ENCODE data around the gene SAMD11. TPM values are rescaled to one million over a fixed set of nuclear protein-coding genes. Genes with fewer than 3 reads are reported as not detected.

Gene SAMD11
- total and polyA plus RNA-seq, 4 donors: 0.51 to 4.1 (median 1.3) TPM

DNA sequence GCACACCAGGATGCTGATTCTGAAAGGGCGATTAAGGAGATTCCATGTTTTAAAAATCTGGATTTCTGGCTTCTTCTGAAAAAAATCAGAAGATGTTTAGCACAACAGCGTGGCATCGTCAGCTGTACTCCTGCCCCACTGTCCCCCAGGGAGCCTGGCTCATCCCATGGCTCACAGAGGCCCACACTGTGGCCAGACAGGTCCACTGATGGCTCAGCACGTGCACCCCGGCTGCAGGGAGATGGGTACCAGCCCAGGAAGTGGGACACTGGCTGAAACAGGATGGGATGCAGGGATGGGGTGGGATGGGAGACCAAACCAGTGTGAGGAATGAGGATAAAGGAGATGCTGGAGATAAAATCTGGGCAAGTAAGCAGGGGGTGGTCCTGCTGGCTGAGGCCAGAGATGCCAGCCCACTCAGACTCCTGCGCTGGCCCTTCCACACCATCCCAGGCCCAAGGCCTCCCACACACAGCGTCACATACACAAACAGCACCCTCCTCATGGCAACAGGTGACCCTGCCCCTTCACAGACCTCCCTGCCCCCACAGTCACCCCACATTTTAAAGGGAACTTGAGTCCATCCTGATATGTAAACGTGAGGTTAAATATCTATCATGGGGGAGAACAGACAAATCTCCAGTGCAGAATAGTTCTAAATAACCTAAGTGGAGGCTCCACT, 23.9 kb upstream of the SAMD11 start:
- Histone ChIP-seq H3K36me3 (ENCODE audit: control insufficient read depth in 4 of 4, insufficient read depth in 3 of 4, low read depth in 1 of 4, low read length in 3 of 4) (no peaks in the 10 kb centered on the region), H3K9me3 (ENCODE audit: control insufficient read depth in 4 of 4, low read length in 3 of 4) (no peaks in the 10 kb centered on the region), H3K4me3 (ENCODE audit: low read depth in 1 of 3, low read length in 3 of 3) (no peak overlapping the region), H3K4me1 (ENCODE audit: control insufficient read depth in 4 of 4, insufficient read depth in 4 of 4, low read length in 3 of 4) (peaks cover 0 to 2% (median 0%) of the 10 kb centered on the region in 4 donors), H3K27ac (ENCODE audit: low read depth in 1 of 2, low read length in 2 of 2) (no peak overlapping the region), H3K27me3 (ENCODE audit: control insufficient read depth in 4 of 4, insufficient read depth in 4 of 4, low read length in 3 of 4) (peaks cover 0 to 3% (median 0%) of the 10 kb centered on the region in 4 donors), H3K9ac (ENCODE audit: low read depth in 1 of 2, low read length in 2 of 2) (no peak overlapping the region)
- DNase-seq (ENCODE audit: low spot score): no peak
- no peak for TF ChIP-seq HNF4A (conservative IDR thresholded peaks at IDR 0.05)
- TF ChIP-seq, protein P1, sequence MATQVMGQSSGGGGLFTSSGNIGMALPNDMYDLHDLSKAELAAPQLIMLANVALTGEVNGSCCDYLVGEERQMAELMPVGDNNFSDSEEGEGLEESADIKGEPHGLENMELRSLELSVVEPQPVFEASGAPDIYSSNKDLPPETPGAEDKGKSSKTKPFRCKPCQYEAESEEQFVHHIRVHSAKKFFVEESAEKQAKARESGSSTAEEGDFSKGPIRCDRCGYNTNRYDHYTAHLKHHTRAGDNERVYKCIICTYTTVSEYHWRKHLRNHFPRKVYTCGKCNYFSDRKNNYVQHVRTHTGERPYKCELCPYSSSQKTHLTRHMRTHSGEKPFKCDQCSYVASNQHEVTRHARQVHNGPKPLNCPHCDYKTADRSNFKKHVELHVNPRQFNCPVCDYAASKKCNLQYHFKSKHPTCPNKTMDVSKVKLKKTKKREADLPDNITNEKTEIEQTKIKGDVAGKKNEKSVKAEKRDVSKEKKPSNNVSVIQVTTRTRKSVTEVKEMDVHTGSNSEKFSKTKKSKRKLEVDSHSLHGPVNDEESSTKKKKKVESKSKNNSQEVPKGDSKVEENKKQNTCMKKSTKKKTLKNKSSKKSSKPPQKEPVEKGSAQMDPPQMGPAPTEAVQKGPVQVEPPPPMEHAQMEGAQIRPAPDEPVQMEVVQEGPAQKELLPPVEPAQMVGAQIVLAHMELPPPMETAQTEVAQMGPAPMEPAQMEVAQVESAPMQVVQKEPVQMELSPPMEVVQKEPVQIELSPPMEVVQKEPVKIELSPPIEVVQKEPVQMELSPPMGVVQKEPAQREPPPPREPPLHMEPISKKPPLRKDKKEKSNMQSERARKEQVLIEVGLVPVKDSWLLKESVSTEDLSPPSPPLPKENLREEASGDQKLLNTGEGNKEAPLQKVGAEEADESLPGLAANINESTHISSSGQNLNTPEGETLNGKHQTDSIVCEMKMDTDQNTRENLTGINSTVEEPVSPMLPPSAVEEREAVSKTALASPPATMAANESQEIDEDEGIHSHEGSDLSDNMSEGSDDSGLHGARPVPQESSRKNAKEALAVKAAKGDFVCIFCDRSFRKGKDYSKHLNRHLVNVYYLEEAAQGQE (IDR thresholded peaks at IDR 0.05): no peak
- TF ChIP-seq NR2F2 (IDR thresholded peaks at IDR 0.05): no peak
- WGBS: 83% methylated on average over 8 of the region's 8 CpGs

DNA sequence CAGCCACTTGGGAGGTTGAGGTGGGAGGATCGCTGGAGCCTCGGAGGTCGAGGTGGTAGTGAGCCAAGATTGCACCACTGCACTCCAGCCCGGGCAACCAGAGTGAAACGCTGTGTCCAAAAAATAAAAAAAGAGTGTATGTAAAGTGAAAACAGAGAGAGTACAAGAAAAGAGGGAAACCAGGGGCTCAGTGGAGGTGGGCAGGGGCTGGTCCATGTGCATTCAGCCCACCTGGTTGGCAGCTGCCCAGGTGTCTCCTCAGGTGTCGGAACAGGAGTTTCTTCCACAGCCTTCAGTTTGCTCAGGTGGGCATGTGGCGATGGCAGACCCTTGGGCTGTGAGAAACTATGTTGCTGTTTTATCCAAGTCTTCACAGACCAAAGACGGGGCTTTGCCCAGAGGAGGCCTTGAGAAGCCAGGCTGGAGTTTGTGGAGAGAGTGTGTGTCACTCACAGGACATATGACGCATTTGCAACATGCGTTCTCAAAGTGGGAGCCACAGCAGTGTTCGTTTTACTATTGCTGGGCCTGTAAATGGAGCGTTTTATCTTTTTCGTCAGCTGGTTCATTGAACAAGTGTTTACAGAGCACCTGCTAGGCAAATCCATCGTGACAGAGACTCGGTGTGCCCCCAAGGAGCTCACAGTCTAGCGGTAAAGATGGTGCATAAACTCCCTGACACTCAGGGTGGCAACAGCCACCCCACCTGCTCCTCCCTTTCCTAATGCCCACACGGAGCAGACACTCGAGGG, 22.4 kb upstream of the SAMD11 start:
- WGBS: 79% methylated on average over 18 of the region's 18 CpGs
- no peak for DNase-seq (ENCODE audit: low spot score)

More for the DNA sequence above, 22.4 kb upstream of the SAMD11 start:
- Histone ChIP-seq H3K9ac (ENCODE audit: low read depth in 1 of 2, low read length in 2 of 2) (no peak overlapping the region), H3K27me3 (ENCODE audit: control insufficient read depth in 4 of 4, insufficient read depth in 4 of 4, low read length in 3 of 4) (peaks cover 0 to 3% (median 0%) of the 10 kb centered on the region in 4 donors), H3K4me1 (ENCODE audit: control insufficient read depth in 4 of 4, insufficient read depth in 4 of 4, low read length in 3 of 4) (peaks cover 0 to 3% (median 2%) of the 10 kb centered on the region in 4 donors), H3K27ac (ENCODE audit: low read depth in 1 of 2, low read length in 2 of 2) (no peak overlapping the region), H3K4me3 (ENCODE audit: low read depth in 1 of 3, low read length in 3 of 3) (no peak overlapping the region), H3K36me3 (ENCODE audit: control insufficient read depth in 4 of 4, insufficient read depth in 3 of 4, low read depth in 1 of 4, low read length in 3 of 4) (no peaks in the 10 kb centered on the region), H3K9me3 (ENCODE audit: control insufficient read depth in 4 of 4, low read length in 3 of 4) (no peaks in the 10 kb centered on the region)
- TF ChIP-seq YY1 (IDR thresholded peaks at IDR 0.05) (no peak), HNF4G (IDR thresholded peaks at IDR 0.05) (no peak), FOXA1 (IDR thresholded peaks at IDR 0.05) (no peak), RAD21 (IDR thresholded peaks at IDR 0.05) (no peak), HNF4A (conservative IDR thresholded peaks at IDR 0.05) (no peak), EGR1 (IDR thresholded peaks at IDR 0.05; ENCODE audit: low read depth in 2 of 2) (no peak)
- TF ChIP-seq, protein P1 (IDR thresholded peaks at IDR 0.05): no peak
- TF ChIP-seq, protein P2, sequence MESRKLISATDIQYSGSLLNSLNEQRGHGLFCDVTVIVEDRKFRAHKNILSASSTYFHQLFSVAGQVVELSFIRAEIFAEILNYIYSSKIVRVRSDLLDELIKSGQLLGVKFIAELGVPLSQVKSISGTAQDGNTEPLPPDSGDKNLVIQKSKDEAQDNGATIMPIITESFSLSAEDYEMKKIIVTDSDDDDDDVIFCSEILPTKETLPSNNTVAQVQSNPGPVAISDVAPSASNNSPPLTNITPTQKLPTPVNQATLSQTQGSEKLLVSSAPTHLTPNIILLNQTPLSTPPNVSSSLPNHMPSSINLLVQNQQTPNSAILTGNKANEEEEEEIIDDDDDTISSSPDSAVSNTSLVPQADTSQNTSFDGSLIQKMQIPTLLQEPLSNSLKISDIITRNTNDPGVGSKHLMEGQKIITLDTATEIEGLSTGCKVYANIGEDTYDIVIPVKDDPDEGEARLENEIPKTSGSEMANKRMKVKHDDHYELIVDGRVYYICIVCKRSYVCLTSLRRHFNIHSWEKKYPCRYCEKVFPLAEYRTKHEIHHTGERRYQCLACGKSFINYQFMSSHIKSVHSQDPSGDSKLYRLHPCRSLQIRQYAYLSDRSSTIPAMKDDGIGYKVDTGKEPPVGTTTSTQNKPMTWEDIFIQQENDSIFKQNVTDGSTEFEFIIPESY (IDR thresholded peaks at IDR 0.05): no peak
- TF ChIP-seq, protein P3, sequence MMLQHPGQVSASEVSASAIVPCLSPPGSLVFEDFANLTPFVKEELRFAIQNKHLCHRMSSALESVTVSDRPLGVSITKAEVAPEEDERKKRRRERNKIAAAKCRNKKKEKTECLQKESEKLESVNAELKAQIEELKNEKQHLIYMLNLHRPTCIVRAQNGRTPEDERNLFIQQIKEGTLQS (IDR thresholded peaks at IDR 0.05): no peak
